Endothelial cell of umbilical vein (primary cell): Measurements from ENCODE around the gene SH3D19. TPM values are rescaled to one million over a fixed set of nuclear protein-coding genes. Genes with fewer than 3 reads are reported as not detected.

Experiments
- BruUV-seq: library from RNA; stranded (reverse); fragments of 400-500 nt; replicated peaks from 2 replicates; lab custom pipeline; 2021; lab: Mats Ljungman, UMichigan
- CTCF ChIA-PET: fragments of 300-600, 350-600 bp; sonication (Branson Sonifier 250); formaldehyde crosslinking; loops from one replicate; lab custom pipeline; 2021; ENCODE audit warnings: antibody characterized with exemption, inconsistent platforms; lab: Charles Lee
- POLR2A ChIA-PET: fragments of 300-600, 350-600 bp; sonication (Branson Sonifier 250); formaldehyde crosslinking; loops from one replicate; lab custom pipeline; 2021; ENCODE audit warnings: antibody characterized with exemption, inconsistent platforms; lab: Charles Lee
- DNase-seq: peaks from one replicate; pipeline ENCODE4 v3.0.0-alpha.2; 2011; ENCODE audit warnings: low read depth, low spot score
- FAIRE-seq: peaks from 2 replicates; lab custom pipeline; 2011; peaks lifted over from hg19 to GRCh38; lab: Jason Lieb, UNC
- H2AFZ ChIP-seq: 2 replicates; pipeline ENCODE4 v1.6.0; 2012; ENCODE audit warnings: low read depth, low read length, control low read depth, inconsistent platforms
- H3K27ac ChIP-seq: 2 replicates; pipeline ENCODE4 v1.5.1; 2011; ENCODE audit warnings: low read depth, mild to moderate bottlenecking, control low read depth, low read length, moderate library complexity; ENCODE audit not compliant: insufficient read depth
- H3K27me3 ChIP-seq, 2 experiments: 2 replicates each; pipeline versions ENCODE4 v1.6.0 to v1.6.1; 2011; ENCODE audit warnings: low read length in 2 of 2, mixed read lengths in 1 of 2; ENCODE audit not compliant: control insufficient read depth in 2 of 2, insufficient read depth in 2 of 2
- H3K36me3 ChIP-seq, 2 experiments: 2 replicates in 1 of 2; 3 replicates in 1 of 2; pipeline ENCODE4 v1.5.1; 2011; ENCODE audit warnings: low read length in 2 of 2, mild to moderate bottlenecking in 1 of 2, moderate library complexity in 1 of 2; ENCODE audit not compliant: control insufficient read depth in 2 of 2, insufficient read depth in 2 of 2; ENCODE audit errors: extremely low read depth in 1 of 2
- H3K4me1 ChIP-seq: 3 replicates; pipeline ENCODE4 v1.5.1; 2011; ENCODE audit warnings: mild to moderate bottlenecking, low read length; ENCODE audit not compliant: control insufficient read depth, insufficient read depth; ENCODE audit errors: extremely low read depth
- H3K4me2 ChIP-seq: 2 replicates; pipeline ENCODE4 v1.6.1; 2011; ENCODE audit warnings: low read length, control low read depth, mixed read lengths; ENCODE audit not compliant: insufficient read depth
- H3K4me3 ChIP-seq, 3 experiments: fragments of 200-600 bp in 1 of 3; sonication (generic), shearing (Covaris generic) in 1 of 3; replicated peaks in 1 of 3; 2 replicates each; pipeline ENCODE4 v1.5.1; 2011 to 2016; ENCODE audit warnings: control low read depth in 3 of 3, low read length in 3 of 3, mild to moderate bottlenecking in 2 of 3, inconsistent platforms in 1 of 3, low read depth in 1 of 3, moderate library complexity in 1 of 3; ENCODE audit not compliant: insufficient read depth in 1 of 3
- H3K79me2 ChIP-seq: 2 replicates; pipeline ENCODE4 v1.6.0; 2012; ENCODE audit warnings: low read length, inconsistent platforms; ENCODE audit not compliant: control insufficient read depth, insufficient read depth
- H3K9ac ChIP-seq: replicated peaks from 2 replicates; pipeline ENCODE3; 2011; ENCODE audit warnings: low read length, control low read depth; ENCODE audit not compliant: insufficient read depth; ENCODE audit errors: extremely low read depth
- H3K9me1 ChIP-seq: replicated peaks from 3 replicates; pipeline ENCODE4 v1.6.0; 2011; ENCODE audit warnings: mild to moderate bottlenecking, low read length; ENCODE audit not compliant: control insufficient read depth, insufficient read depth; ENCODE audit errors: extremely low read depth
- H3K9me3 ChIP-seq: replicated peaks from 2 replicates; pipeline ENCODE4 v1.5.1; 2012; ENCODE audit warnings: low read length, inconsistent platforms; ENCODE audit not compliant: control insufficient read depth, insufficient read depth
- H4K20me1 ChIP-seq: replicated peaks from 2 replicates; pipeline ENCODE3; 2011; ENCODE audit warnings: mild to moderate bottlenecking, low read length; ENCODE audit not compliant: control insufficient read depth, insufficient read depth; ENCODE audit errors: extremely low read depth
- CTCF ChIP-seq, 2 donors: IDR thresholded peaks; 1 replicate in 1 of 2; 2 replicates in 1 of 2; pipeline ENCODE4 v1.5.1; 2011; ENCODE audit warnings: low read length in 2 of 2, mild to moderate bottlenecking in 2 of 2, moderate library complexity in 2 of 2, control low read depth in 1 of 2, inconsistent platforms in 1 of 2, low read depth in 1 of 2; ENCODE audit not compliant: insufficient read depth in 1 of 2; ENCODE audit errors: extremely low read depth in 1 of 2
- FOS ChIP-seq: IDR thresholded peaks from 2 replicates; pipeline ENCODE4 v1.6.1; 2011; ENCODE audit warnings: mild to moderate bottlenecking, low read length, moderate library complexity, borderline replicate concordance; ENCODE audit not compliant: insufficient read depth
- JUN ChIP-seq: IDR thresholded peaks from 2 replicates; pipeline ENCODE4 v1.6.1; 2011; ENCODE audit warnings: borderline replicate concordance, low read depth; ENCODE audit not compliant: insufficient read length, insufficient read depth
- MAX ChIP-seq: IDR thresholded peaks from 2 replicates; pipeline ENCODE4 v1.6.1; 2011; ENCODE audit not compliant: insufficient read depth, insufficient read length
- dilution Hi-C: fragments of 300-500 bp; cut with MboI; formaldehyde crosslinking; loops from one replicate; pipeline ENCODE4 v1.15.0; 2019; ENCODE audit warnings: low sequenced_read_pairs; ENCODE audit not compliant: extremely low pct_ligation_motif_present
- intact Hi-C: fragments of 100-400 bp; cut with micrococcal nuclease; formaldehyde crosslinking; loops from one replicate; pipeline ENCODE4 v1.10.0; 2022
- polyA plus RNA-seq, 4 experiments: library from polyadenylated mRNA; depleted of rRNA in 3 of 4; stranded (reverse) in 3 of 4; unstranded in 1 of 4; fragments of >200 nt; gene quantifications; 2 replicates each; pipeline versions ENCODE4 v1.2.1 to v1.2.3, GENCODE V29; 2011 to 2012; ENCODE audit warnings: missing spikeins in 1 of 4
- total RNA-seq: library from RNA; stranded (reverse); gene quantifications from 2 replicates; pipeline ENCODE4 v1.2.3, GENCODE V29; 2021

SH3D19 gene
- total and polyA plus RNA-seq, 2 donors (not counting 3 experiments of a cell fraction or from before 2014, with no cell fraction given) = 37.5 to 92.8 TPM

GRCh38 chr4:151362404-151363164 lies 37.2 kb upstream of the SH3D19 start:
- H3K4me3 ChIP-seq = no peak overlapping the region
- H3K79me2 ChIP-seq = no peaks in the 10 kb centered on the region
- POLR2A ChIA-PET = no interaction called here
- H3K27ac ChIP-seq = no peak overlapping the region
- DNase-seq = peak; percentile 87
- intact Hi-C loops (loop anchor here (1.0 to 5.0 kb wide), 7 partner anchors 37 to 245 kb away; partner anchors contain the start of genes PRSS48 and SH3D19), dilution Hi-C loops (no loop called here)
- no peak for TF ChIP-seq JUN
- TF ChIP-seq MAX = no peak
- peak; percentile 96 to 100 for TF ChIP-seq CTCF (IDR thresholded peaks at IDR 0.05; ENCODE audit: extremely low read depth in 1 of 2, insufficient read depth in 1 of 2, low read depth in 1 of 2, low read length in 2 of 2)
- no peak for TF ChIP-seq FOS
- H2AFZ ChIP-seq = peak overlapping the region; percentile 56
- H3K9me1 ChIP-seq = no peaks in the 10 kb centered on the region
- BruUV-seq = no TSS peak
- H3K36me3 ChIP-seq = no peaks in the 10 kb centered on the region
- H4K20me1 ChIP-seq = no peaks in the 10 kb centered on the region
- peak; percentile 81 for FAIRE-seq
- CTCF ChIA-PET = interaction anchor here (0.6 to 2.6 kb wide), 16 partner anchors 9 to 246 kb away, joined by 3 to 40 read pairs (median 4); partner anchors contain the start of gene PRSS48
- no peaks in the 10 kb centered on the region for H3K27me3 ChIP-seq
- no peaks in the 10 kb centered on the region for H3K9me3 ChIP-seq
- H3K9ac ChIP-seq = no peak overlapping the region
- no peaks in the 10 kb centered on the region for H3K4me1 ChIP-seq
- no peak overlapping the region for H3K4me2 ChIP-seq
